ENCODE measurements around the gene ANKRD45. TPM values are rescaled to one million over a fixed set of nuclear protein-coding genes. Genes with fewer than 3 reads are reported as not detected.

ANKRD45 gene
- total RNA-seq, 3 donors from 2014 or later (not counting 1 experiment from before 2014, with no cell fraction given), result not detected

DNA sequence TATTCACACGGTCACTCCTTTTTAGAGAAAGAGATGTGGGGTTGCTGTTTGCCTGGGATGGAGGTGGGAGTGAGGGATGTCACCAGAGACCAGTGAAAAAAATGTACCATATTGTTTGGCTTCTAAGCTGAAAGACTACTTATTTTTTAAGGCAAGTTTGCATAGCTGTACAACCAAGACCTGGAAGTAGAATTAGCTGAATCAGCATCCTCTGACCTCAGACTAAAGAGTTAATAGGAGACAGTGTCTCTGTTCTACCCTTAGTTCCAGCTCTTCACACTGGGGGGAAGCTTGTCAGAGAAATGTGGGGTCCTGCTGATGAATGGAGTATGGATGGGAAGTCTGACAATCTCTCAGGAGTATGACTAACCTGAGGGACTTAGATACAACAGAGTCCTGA lies 108.4 kb downstream of the ANKRD45 start:
- WGBS (ENCODE audit: insufficient coverage), result 94% methylated on average over 1 of the region's 1 CpG

DNA sequence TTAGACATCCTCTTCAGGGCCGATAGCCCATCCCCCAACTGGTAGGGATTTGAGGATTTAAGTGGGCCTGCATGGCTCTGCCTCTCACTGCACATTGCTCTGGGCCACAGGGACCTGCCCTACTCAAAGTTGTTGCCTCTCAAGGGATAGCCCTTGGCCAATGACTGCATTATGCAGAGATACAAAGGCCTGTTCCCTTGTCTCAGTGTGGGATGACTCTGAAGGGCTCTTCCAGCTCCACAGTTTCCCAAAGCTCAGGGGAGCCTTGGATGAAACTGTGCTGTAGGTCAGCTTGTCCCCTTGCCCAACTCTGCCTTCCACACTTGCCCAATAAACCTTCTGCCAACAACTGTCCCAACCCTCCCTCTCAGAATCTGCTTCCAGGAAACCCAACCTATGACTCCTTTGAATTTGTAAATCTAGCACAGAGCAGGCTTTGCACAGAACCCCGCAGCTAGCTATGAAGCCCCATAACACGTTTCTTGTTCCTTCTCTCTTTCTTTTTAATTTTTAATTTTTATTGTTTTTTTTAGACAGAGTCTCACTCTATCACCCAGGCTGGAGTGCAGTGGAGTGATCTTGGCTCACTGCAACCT lies 109.3 kb downstream of the ANKRD45 start:
- H3K4me1 Mint-ChIP-seq, result no peaks in the 10 kb centered on the region
- TF ChIP-seq, protein P1, sequence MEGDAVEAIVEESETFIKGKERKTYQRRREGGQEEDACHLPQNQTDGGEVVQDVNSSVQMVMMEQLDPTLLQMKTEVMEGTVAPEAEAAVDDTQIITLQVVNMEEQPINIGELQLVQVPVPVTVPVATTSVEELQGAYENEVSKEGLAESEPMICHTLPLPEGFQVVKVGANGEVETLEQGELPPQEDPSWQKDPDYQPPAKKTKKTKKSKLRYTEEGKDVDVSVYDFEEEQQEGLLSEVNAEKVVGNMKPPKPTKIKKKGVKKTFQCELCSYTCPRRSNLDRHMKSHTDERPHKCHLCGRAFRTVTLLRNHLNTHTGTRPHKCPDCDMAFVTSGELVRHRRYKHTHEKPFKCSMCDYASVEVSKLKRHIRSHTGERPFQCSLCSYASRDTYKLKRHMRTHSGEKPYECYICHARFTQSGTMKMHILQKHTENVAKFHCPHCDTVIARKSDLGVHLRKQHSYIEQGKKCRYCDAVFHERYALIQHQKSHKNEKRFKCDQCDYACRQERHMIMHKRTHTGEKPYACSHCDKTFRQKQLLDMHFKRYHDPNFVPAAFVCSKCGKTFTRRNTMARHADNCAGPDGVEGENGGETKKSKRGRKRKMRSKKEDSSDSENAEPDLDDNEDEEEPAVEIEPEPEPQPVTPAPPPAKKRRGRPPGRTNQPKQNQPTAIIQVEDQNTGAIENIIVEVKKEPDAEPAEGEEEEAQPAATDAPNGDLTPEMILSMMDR (IDR thresholded peaks at IDR 0.05), result no peak
- no peaks in the 10 kb centered on the region for H3K36me3 ChIP-seq (ENCODE audit: control insufficient read depth, insufficient read depth, low read length)
- no peak overlapping the region for H3K4me3 ChIP-seq (ENCODE audit: low read length)
- no peak for ATAC-seq
- H3K4me1 ChIP-seq (ENCODE audit: control insufficient read depth, insufficient read depth, low read length), result no peaks in the 10 kb centered on the region
- H3K27ac ChIP-seq (ENCODE audit: low read length), result no peak overlapping the region
- H3K4me3 Mint-ChIP-seq, result no peak overlapping the region
- no peaks in the 10 kb centered on the region for H3K9me3 ChIP-seq (ENCODE audit: control insufficient read depth, insufficient read depth, low read length)
- intact Hi-C loops (cut with micrococcal nuclease), result no loop called here
- no peaks in the 10 kb centered on the region for H3K27me3 ChIP-seq (ENCODE audit: control insufficient read depth, insufficient read depth, low read length)
- H3K36me3 Mint-ChIP-seq, result no peaks in the 10 kb centered on the region
- H3K9me3 Mint-ChIP-seq, result no peaks in the 10 kb centered on the region
- H3K27ac Mint-ChIP-seq, result no peak overlapping the region
- 100% methylated on average over 3 of the region's 3 CpGs for WGBS (ENCODE audit: insufficient coverage)
- H3K27me3 Mint-ChIP-seq (ENCODE audit: low read depth in 2 of 2), result peaks cover 3 to 13% of the 10 kb centered on the region in 2 donors
- no peak for DNase-seq

More for the DNA sequence above, 108.4 kb downstream of the ANKRD45 start:
- Mint-ChIP-seq H3K27ac (no peak overlapping the region), H3K4me1 (no peaks in the 10 kb centered on the region), H3K4me3 (no peak overlapping the region), H3K36me3 (peaks cover 1% of the 10 kb centered on the region), H3K27me3 (ENCODE audit: low read depth in 2 of 2) (peaks cover 6 to 22% of the 10 kb centered on the region in 2 donors), H3K9me3 (peaks cover under 1 to 1% of the 10 kb centered on the region in 2 donors)
- no peak for ATAC-seq
- Histone ChIP-seq H3K4me3 (ENCODE audit: low read length) (no peak overlapping the region), H3K27ac (ENCODE audit: low read length) (no peak overlapping the region), H3K27me3 (ENCODE audit: control insufficient read depth, insufficient read depth, low read length) (no peaks in the 10 kb centered on the region), H3K9me3 (ENCODE audit: control insufficient read depth, insufficient read depth, low read length) (no peaks in the 10 kb centered on the region), H3K36me3 (ENCODE audit: control insufficient read depth, insufficient read depth, low read length) (no peaks in the 10 kb centered on the region), H3K4me1 (ENCODE audit: control insufficient read depth, insufficient read depth, low read length) (no peaks in the 10 kb centered on the region)
- TF ChIP-seq, protein P1 (IDR thresholded peaks at IDR 0.05), result no peak
- intact Hi-C loops (cut with micrococcal nuclease), result no loop called here
- no peak for DNase-seq

Other genes with a start within 250 kb of the ANKRD45 start
- gene PRDX6, start 192.5 kb downstream of the ANKRD45 start, total RNA-seq, result 10 to 100 TPM; 95.2 to 99.9 (median 99.9) TPM
- not detected for gene SLC9C2, start 66.8 kb downstream of the ANKRD45 start, total RNA-seq
- not detected for gene TEX50, start 34.5 kb downstream of the ANKRD45 start, total RNA-seq
- gene KLHL20, start 45.1 kb upstream of the ANKRD45 start, total RNA-seq, result 10 to 100 TPM; 31.4 to 34.5 (median 33.1) TPM
- 1 to 10 TPM; 5.0 to 8.4 (median 5.8) TPM for gene DARS2, start 154.8 kb upstream of the ANKRD45 start, total RNA-seq
- gene CENPL, start 155.0 kb upstream of the ANKRD45 start, total RNA-seq, result 10 to 100 TPM in 2 of 3 donors, 1 to 10 TPM in 1; 8.8 to 16.4 (median 10.0) TPM
- gene GAS5, start 198.1 kb upstream of the ANKRD45 start, total RNA-seq, result 100 to 1,000 TPM; 208 to 299 (median 214) TPM
- 10 to 100 TPM; 38.2 to 47.3 (median 39.8) TPM for gene ZBTB37, start 198.5 kb upstream of the ANKRD45 start, total RNA-seq
- under 1 TPM in 2 of 3 donors, not detected in 1; 0.38 to 0.48 TPM for gene SERPINC1, start 247.5 kb upstream of the ANKRD45 start, total RNA-seq

Data from natural killer cell (primary cell).